H9 (cell line): Measurements from ENCODE around the gene HIGD2A. TPM values are rescaled to one million over a fixed set of nuclear protein-coding genes. Genes with fewer than 3 reads are reported as not detected.

ENCODE experiments used
- DNase-seq: peaks from one replicate; pipeline ENCODE4 v3.0.0-alpha.2; 2017
- H2AFZ ChIP-seq: one replicate; pipeline ENCODE4 v1.6.1; 2013; ENCODE audit warnings: mild to moderate bottlenecking, low read length, control low read depth, moderate library complexity
- H2AK5ac ChIP-seq: 2 replicates; pipeline ENCODE4 v1.6.1; 2013; ENCODE audit warnings: low read length, control low read depth, mixed read lengths; ENCODE audit not compliant: insufficient read length
- H2BK120ac ChIP-seq: one replicate; pipeline ENCODE4 v1.6.1; 2013; ENCODE audit warnings: low read depth, mild to moderate bottlenecking, low read length, control low read depth, inconsistent platforms; ENCODE audit not compliant: poor library complexity, severe bottlenecking
- H2BK12ac ChIP-seq: 2 replicates; pipeline ENCODE4 v1.6.1; 2013; ENCODE audit warnings: low read length, control low read depth, mixed read lengths, low read depth; ENCODE audit not compliant: insufficient read length
- H2BK15ac ChIP-seq: 2 replicates; pipeline ENCODE4 v1.6.1; 2013; ENCODE audit warnings: low read depth, low read length, control low read depth
- H2BK20ac ChIP-seq: one replicate; pipeline ENCODE4 v1.6.1; 2013; ENCODE audit warnings: low read depth, mild to moderate bottlenecking, low read length, control low read depth, inconsistent platforms; ENCODE audit not compliant: poor library complexity, severe bottlenecking
- H2BK5ac ChIP-seq: 2 replicates; pipeline ENCODE4 v1.6.1; 2013; ENCODE audit warnings: low read length, control low read depth, mixed read lengths; ENCODE audit not compliant: insufficient read length
- H3K14ac ChIP-seq: 2 replicates; pipeline ENCODE4 v1.6.1; 2013; ENCODE audit warnings: low read length, control low read depth; ENCODE audit not compliant: insufficient read depth
- H3K18ac ChIP-seq: 2 replicates; pipeline ENCODE4 v1.6.1; 2013; ENCODE audit warnings: low read depth, mild to moderate bottlenecking, mixed read lengths, low read length, control low read depth; ENCODE audit not compliant: insufficient read length
- H3K23ac ChIP-seq: 2 replicates; pipeline ENCODE4 v1.6.1; 2013; ENCODE audit warnings: low read length, control low read depth, mixed read lengths, low read depth; ENCODE audit not compliant: insufficient read length
- H3K23me2 ChIP-seq: 2 replicates; pipeline ENCODE4 v1.6.1; 2013; ENCODE audit warnings: low read depth, mild to moderate bottlenecking, mixed read lengths, low read length, control low read depth; ENCODE audit not compliant: insufficient read length, poor library complexity, severe bottlenecking
- H3K27ac ChIP-seq: 2 replicates; pipeline ENCODE4 v1.5.1; 2013; ENCODE audit warnings: low read length, control low read depth, mixed read lengths, low read depth; ENCODE audit not compliant: insufficient read length
- H3K27me3 ChIP-seq: 2 replicates; pipeline ENCODE4 v1.6.1; 2013; ENCODE audit warnings: low read length, control low read depth, inconsistent platforms; ENCODE audit not compliant: insufficient read depth
- H3K4ac ChIP-seq: 2 replicates; pipeline ENCODE4 v1.6.1; 2013; ENCODE audit warnings: low read depth, mild to moderate bottlenecking, control low read depth, inconsistent platforms, low read length, moderate library complexity
- H3K4me1 ChIP-seq: 2 replicates; pipeline ENCODE4 v1.6.1; 2013; ENCODE audit warnings: low read length, control low read depth, inconsistent platforms; ENCODE audit not compliant: insufficient read depth
- H3K4me2 ChIP-seq: 2 replicates; pipeline ENCODE4 v1.6.1; 2013; ENCODE audit warnings: low read length, control low read depth, mixed read lengths; ENCODE audit not compliant: insufficient read length, insufficient read depth
- H3K56ac ChIP-seq: 2 replicates; pipeline ENCODE4 v1.6.1; 2013; ENCODE audit warnings: low read depth, mild to moderate bottlenecking, mixed read lengths, low read length, control low read depth; ENCODE audit not compliant: insufficient read length
- H3K79me1 ChIP-seq: 2 replicates; pipeline ENCODE4 v1.6.1; 2013; ENCODE audit warnings: low read depth, mild to moderate bottlenecking, moderate library complexity, low read length, control low read depth, inconsistent platforms; ENCODE audit not compliant: insufficient read depth, poor library complexity, severe bottlenecking
- H3K79me2 ChIP-seq: 2 replicates; pipeline ENCODE4 v1.6.1; 2013; ENCODE audit warnings: low read length, control low read depth, inconsistent platforms; ENCODE audit not compliant: insufficient read depth
- H3K9ac ChIP-seq: 2 replicates; pipeline ENCODE4 v1.6.1; 2013; ENCODE audit warnings: low read length, control low read depth, mixed read lengths; ENCODE audit not compliant: insufficient read length; ENCODE audit errors: extremely low read depth
- H3K9me3 ChIP-seq: one replicate; pipeline ENCODE4 v1.6.1; 2013; ENCODE audit warnings: low read depth, low read length, inconsistent platforms; ENCODE audit not compliant: control insufficient read depth
- H3T11ph ChIP-seq: one replicate; pipeline ENCODE4 v1.6.1; 2013; ENCODE audit warnings: mild to moderate bottlenecking, low read length, control low read depth, inconsistent platforms
- H4K20me1 ChIP-seq: one replicate; pipeline ENCODE4 v1.6.1; 2013; ENCODE audit not compliant: control insufficient read depth, insufficient read length, insufficient read depth
- H4K5ac ChIP-seq: 2 replicates; pipeline ENCODE4 v1.6.1; 2013; ENCODE audit warnings: low read depth, mild to moderate bottlenecking, mixed read lengths, low read length, control low read depth; ENCODE audit not compliant: insufficient read length
- H4K8ac ChIP-seq: replicated peaks from 2 replicates; pipeline ENCODE4 v1.6.1; 2013; ENCODE audit warnings: low read length, control low read depth, mixed read lengths, low read depth; ENCODE audit not compliant: insufficient read length
- H4K91ac ChIP-seq: 2 replicates; pipeline ENCODE4 v1.6.1; 2013; ENCODE audit warnings: low read depth, mild to moderate bottlenecking, moderate library complexity, mixed read lengths, low read length, control low read depth; ENCODE audit not compliant: insufficient read length
- H3K27ac Mint-ChIP-seq, 3 experiments: 2 replicates in 2 of 3; 3 replicates in 1 of 3; pipeline ENCODE4 v1.8.0; 2020 to 2021; ENCODE audit warnings: mixed read lengths in 3 of 3, mild to moderate bottlenecking in 1 of 3, moderate library complexity in 1 of 3
- H3K27me3 Mint-ChIP-seq: 2 replicates; pipeline ENCODE4 v1.8.0; 2021; ENCODE audit warnings: low read depth, mild to moderate bottlenecking, moderate library complexity, mixed read lengths
- H3K36me3 Mint-ChIP-seq, 3 experiments: 2 replicates in 2 of 3; 3 replicates in 1 of 3; pipeline ENCODE4 v1.8.0; 2020 to 2021; ENCODE audit warnings: low read depth in 3 of 3, mixed read lengths in 3 of 3; ENCODE audit not compliant: insufficient read depth in 1 of 3
- H3K4me1 Mint-ChIP-seq, 2 experiments: 2 replicates each; pipeline ENCODE4 v1.8.0; 2020; ENCODE audit warnings: mixed read lengths in 2 of 2
- H3K4me3 Mint-ChIP-seq, 2 experiments: 2 replicates in 1 of 2; 3 replicates in 1 of 2; pipeline ENCODE4 v1.8.0; 2020 to 2021; ENCODE audit warnings: mild to moderate bottlenecking in 2 of 2, mixed read lengths in 2 of 2, moderate library complexity in 1 of 2
- H3K9me3 Mint-ChIP-seq, 2 experiments: 2 replicates in 1 of 2; 3 replicates in 1 of 2; pipeline ENCODE4 v1.8.0; 2020; ENCODE audit warnings: mild to moderate bottlenecking in 2 of 2, mixed read lengths in 2 of 2, moderate library complexity in 1 of 2
- WGBS: extraction: QIAGEN DNeasy Blood & Tissue Kit; methylation state at CpG from one replicate; pipeline ENCODE4 v1.1.7; 2013; ENCODE audit warnings: missing lambda C conversion rate, low lambda C conversion rate, mixed read lengths; ENCODE audit not compliant: insufficient read length; ENCODE audit errors: extremely low coverage; 5-methylcytosine and 5-hydroxymethylcytosine counted together
- total RNA-seq: library from RNA; stranded (reverse); gene quantifications from 2 replicates; pipeline ENCODE4 v1.2.1, GENCODE V29; 2021
- TF ChIP-seq, protein P1 (sequence below): fragments of 200-600 bp; sonication (generic); conservative IDR thresholded peaks from 3 replicates; pipeline ENCODE4 v1.8.0; 2021; ENCODE audit warnings: antibody characterized with exemption, mild to moderate bottlenecking

Gene HIGD2A
- total RNA-seq, 1 experiment from 2014 or later = 92.3 TPM

DNA sequence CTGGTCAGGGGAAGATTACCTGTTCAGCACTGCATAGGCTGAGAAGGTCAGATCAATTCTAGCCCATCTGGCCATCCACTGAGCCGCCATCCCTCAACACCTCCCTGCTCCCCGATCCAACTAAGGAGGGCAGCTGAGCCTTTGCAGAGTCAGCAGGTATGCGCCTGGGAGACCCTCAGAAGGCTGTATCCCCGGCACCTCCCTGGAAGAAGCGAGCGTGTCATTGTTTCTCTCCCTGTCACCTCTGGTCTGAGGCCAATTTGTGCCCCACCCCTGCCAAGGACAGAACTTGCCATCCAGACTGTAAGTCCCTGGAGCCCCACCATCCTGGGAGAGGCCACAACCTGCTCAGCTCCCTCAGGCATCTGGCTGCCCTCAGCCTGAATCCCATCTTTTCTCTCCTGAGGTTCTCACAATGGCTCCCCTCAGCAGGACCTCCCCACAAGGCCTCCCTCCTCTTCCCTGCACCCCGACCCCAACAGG is 25.2 kb downstream of the HIGD2A start:
- Histone ChIP-seq H2BK15ac (no peak overlapping the region), H3K4me2 (no peak overlapping the region), H2BK12ac (no peak overlapping the region), H3K9ac (no peak overlapping the region), H2BK5ac (no peak overlapping the region), H4K91ac (no peak overlapping the region), H2BK120ac (no peak overlapping the region), H2AK5ac (no peak overlapping the region), H2AFZ (no peak overlapping the region), H3T11ph (no peak overlapping the region), H3K56ac (no peak overlapping the region), H3K18ac (no peak overlapping the region), H3K23me2 (peaks cover 5% of the 10 kb centered on the region), H3K23ac (no peak overlapping the region), H3K9me3 (no peaks in the 10 kb centered on the region), H3K79me2 (no peaks in the 10 kb centered on the region), H4K20me1 (no peaks in the 10 kb centered on the region), H3K14ac (no peak overlapping the region), H3K4ac (no peak overlapping the region), H3K79me1 (no peaks in the 10 kb centered on the region), H4K8ac (no peak overlapping the region), H3K27ac (no peak overlapping the region), H3K27me3 (no peaks in the 10 kb centered on the region; the same call in 1 of the 2 replicates), H2BK20ac (no peak overlapping the region), H3K4me1 (no peaks in the 10 kb centered on the region), H4K5ac (no peak overlapping the region)
- TF ChIP-seq, protein P1, sequence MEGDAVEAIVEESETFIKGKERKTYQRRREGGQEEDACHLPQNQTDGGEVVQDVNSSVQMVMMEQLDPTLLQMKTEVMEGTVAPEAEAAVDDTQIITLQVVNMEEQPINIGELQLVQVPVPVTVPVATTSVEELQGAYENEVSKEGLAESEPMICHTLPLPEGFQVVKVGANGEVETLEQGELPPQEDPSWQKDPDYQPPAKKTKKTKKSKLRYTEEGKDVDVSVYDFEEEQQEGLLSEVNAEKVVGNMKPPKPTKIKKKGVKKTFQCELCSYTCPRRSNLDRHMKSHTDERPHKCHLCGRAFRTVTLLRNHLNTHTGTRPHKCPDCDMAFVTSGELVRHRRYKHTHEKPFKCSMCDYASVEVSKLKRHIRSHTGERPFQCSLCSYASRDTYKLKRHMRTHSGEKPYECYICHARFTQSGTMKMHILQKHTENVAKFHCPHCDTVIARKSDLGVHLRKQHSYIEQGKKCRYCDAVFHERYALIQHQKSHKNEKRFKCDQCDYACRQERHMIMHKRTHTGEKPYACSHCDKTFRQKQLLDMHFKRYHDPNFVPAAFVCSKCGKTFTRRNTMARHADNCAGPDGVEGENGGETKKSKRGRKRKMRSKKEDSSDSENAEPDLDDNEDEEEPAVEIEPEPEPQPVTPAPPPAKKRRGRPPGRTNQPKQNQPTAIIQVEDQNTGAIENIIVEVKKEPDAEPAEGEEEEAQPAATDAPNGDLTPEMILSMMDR = no peak
- H3K27me3 Mint-ChIP-seq = peaks cover 15% of the 10 kb centered on the region
- no peak for DNase-seq
- whole genome bisulfite sequencing = no CpG with 5 or more reads among the region's 7 CpGs
- H3K4me1 Mint-ChIP-seq = peaks cover 6 to 9% of the 10 kb centered on the region in 2 experiments; a peak in 3 of 4 replicates
- no peak overlapping the region; a peak in 1 of 5 replicates for H3K4me3 Mint-ChIP-seq
- H3K27ac Mint-ChIP-seq = no peak overlapping the region
- H3K9me3 Mint-ChIP-seq = peaks cover 2 to 7% of the 10 kb centered on the region in 2 experiments; a peak in 2 of 5 replicates
- peaks cover 0 to 11% (median 4%) of the 10 kb centered on the region in 3 experiments; a peak in 4 of 7 replicates for H3K36me3 Mint-ChIP-seq
